ENCODE data around the gene C12orf42.
A peak's percentile ranks its signal among the peaks of the same experiment; 100 is the strongest.

C12orf42 gene

GRCh38 chr12:103517161-103517560 lies 21.4 kb upstream of the C12orf42 start:
- H3K9me3 ChIP-seq (ENCODE audit: control insufficient read depth in 1 of 2, low read length in 2 of 2) = no peaks in the 10 kb centered on the region
- no peak overlapping the region for H3K27ac ChIP-seq (ENCODE audit: low read length)

GRCh38 chr12:103515341-103515740 lies 19.6 kb upstream of the C12orf42 start:
- Histone ChIP-seq H3K9me3 (ENCODE audit: control insufficient read depth in 1 of 2, low read length in 2 of 2) (no peaks in the 10 kb centered on the region), H3K36me3 (ENCODE audit: control insufficient read depth in 1 of 2, insufficient read depth in 2 of 2, low read length in 2 of 2) (no peaks in the 10 kb centered on the region), H3K4me3 (ENCODE audit: low read depth in 1 of 2, low read length in 2 of 2) (no peak overlapping the region), H3K27me3 (ENCODE audit: low read depth, low read length) (peaks cover 4% of the 10 kb centered on the region), H3K27ac (ENCODE audit: low read length) (no peak overlapping the region), H3K4me1 (ENCODE audit: control insufficient read depth in 1 of 2, insufficient read depth in 2 of 2, low read length in 2 of 2) (no peaks in the 10 kb centered on the region)

More at GRCh38 chr12:103517161-103517560, 21.4 kb upstream of the C12orf42 start:
- Histone ChIP-seq H3K36me3 (ENCODE audit: control insufficient read depth in 1 of 2, insufficient read depth in 2 of 2, low read length in 2 of 2) (no peaks in the 10 kb centered on the region), H3K4me3 (ENCODE audit: low read depth in 1 of 2, low read length in 2 of 2) (no peak overlapping the region), H3K27me3 (ENCODE audit: low read depth, low read length) (peaks cover 4% of the 10 kb centered on the region), H3K4me1 (ENCODE audit: control insufficient read depth in 1 of 2, insufficient read depth in 2 of 2, low read length in 2 of 2) (no peaks in the 10 kb centered on the region)

- no peak overlapping the region for H3K27ac ChIP-seq (ENCODE audit: low read length)
- no peaks in the 10 kb centered on the region for H3K4me1 ChIP-seq (ENCODE audit: control insufficient read depth in 1 of 2, insufficient read depth in 2 of 2, low read length in 2 of 2)
- no peak overlapping the region for H3K4me3 ChIP-seq (ENCODE audit: low read depth in 1 of 2, low read length in 2 of 2)
- H3K9me3 ChIP-seq (ENCODE audit: control insufficient read depth in 1 of 2, low read length in 2 of 2) = no peaks in the 10 kb centered on the region
- no peaks in the 10 kb centered on the region for H3K36me3 ChIP-seq (ENCODE audit: control insufficient read depth in 1 of 2, insufficient read depth in 2 of 2, low read length in 2 of 2)
- H3K27me3 ChIP-seq (ENCODE audit: low read depth, low read length) = no peaks in the 10 kb centered on the region
Measured at GRCh38 chr12:103513875-103514274, 18.1 kb upstream of the C12orf42 start.

GRCh38 chr12:103505371-103506236 lies 9.8 kb upstream of the C12orf42 start:
- no peaks in the 10 kb centered on the region for H3K36me3 ChIP-seq (ENCODE audit: control insufficient read depth in 1 of 2, insufficient read depth in 2 of 2, low read length in 2 of 2)
- no peaks in the 10 kb centered on the region for H3K4me1 ChIP-seq (ENCODE audit: control insufficient read depth in 1 of 2, insufficient read depth in 2 of 2, low read length in 2 of 2)
- H3K27me3 ChIP-seq (ENCODE audit: low read depth, low read length) = no peaks in the 10 kb centered on the region
- H3K9me3 ChIP-seq (ENCODE audit: control insufficient read depth in 1 of 2, low read length in 2 of 2) = no peaks in the 10 kb centered on the region
- H3K4me3 ChIP-seq (ENCODE audit: low read depth in 1 of 2, low read length in 2 of 2) = no peak overlapping the region
- no peak overlapping the region for H3K27ac ChIP-seq (ENCODE audit: low read length)

GRCh38 chr12:103504606-103505005 lies 8.8 kb upstream of the C12orf42 start:
- no peaks in the 10 kb centered on the region for H3K9me3 ChIP-seq (ENCODE audit: control insufficient read depth in 1 of 2, low read length in 2 of 2)
- no peak overlapping the region for H3K27ac ChIP-seq (ENCODE audit: low read length)
- no peaks in the 10 kb centered on the region for H3K27me3 ChIP-seq (ENCODE audit: low read depth, low read length)
- no peaks in the 10 kb centered on the region for H3K36me3 ChIP-seq (ENCODE audit: control insufficient read depth in 1 of 2, insufficient read depth in 2 of 2, low read length in 2 of 2)
- H3K4me3 ChIP-seq (ENCODE audit: low read depth in 1 of 2, low read length in 2 of 2) = no peak overlapping the region
- no peaks in the 10 kb centered on the region for H3K4me1 ChIP-seq (ENCODE audit: control insufficient read depth in 1 of 2, insufficient read depth in 2 of 2, low read length in 2 of 2)

GRCh38 chr12:103503546-103504480 lies 8.0 kb upstream of the C12orf42 start:
- no peaks in the 10 kb centered on the region for H3K36me3 ChIP-seq (ENCODE audit: control insufficient read depth in 1 of 2, insufficient read depth in 2 of 2, low read length in 2 of 2)
- no peaks in the 10 kb centered on the region for H3K4me1 ChIP-seq (ENCODE audit: control insufficient read depth in 1 of 2, insufficient read depth in 2 of 2, low read length in 2 of 2)
- no peak overlapping the region for H3K27ac ChIP-seq (ENCODE audit: low read length)

GRCh38 chr12:103501447-103501846 lies 5.7 kb upstream of the C12orf42 start:
- H3K27me3 ChIP-seq (ENCODE audit: low read depth, low read length) = no peaks in the 10 kb centered on the region
- no peak overlapping the region for H3K27ac ChIP-seq (ENCODE audit: low read length)
- no peaks in the 10 kb centered on the region for H3K4me1 ChIP-seq (ENCODE audit: control insufficient read depth in 1 of 2, insufficient read depth in 2 of 2, low read length in 2 of 2)
- no peaks in the 10 kb centered on the region for H3K9me3 ChIP-seq (ENCODE audit: control insufficient read depth in 1 of 2, low read length in 2 of 2)
- H3K4me3 ChIP-seq (ENCODE audit: low read depth in 1 of 2, low read length in 2 of 2) = no peak overlapping the region
- H3K36me3 ChIP-seq (ENCODE audit: control insufficient read depth in 1 of 2, insufficient read depth in 2 of 2, low read length in 2 of 2) = no peaks in the 10 kb centered on the region

More at GRCh38 chr12:103503546-103504480, 8.0 kb upstream of the C12orf42 start:
- Histone ChIP-seq H3K4me3 (ENCODE audit: low read depth in 1 of 2, low read length in 2 of 2) (no peak overlapping the region), H3K27me3 (ENCODE audit: low read depth, low read length) (no peaks in the 10 kb centered on the region), H3K9me3 (ENCODE audit: control insufficient read depth in 1 of 2, low read length in 2 of 2) (no peaks in the 10 kb centered on the region)

GRCh38 chr12:103499571-103499970 lies 3.8 kb upstream of the C12orf42 start:
- no peaks in the 10 kb centered on the region for H3K36me3 ChIP-seq (ENCODE audit: control insufficient read depth in 1 of 2, insufficient read depth in 2 of 2, low read length in 2 of 2)
- H3K27me3 ChIP-seq (ENCODE audit: low read depth, low read length) = peaks cover 6% of the 10 kb centered on the region
- H3K4me1 ChIP-seq (ENCODE audit: control insufficient read depth in 1 of 2, insufficient read depth in 2 of 2, low read length in 2 of 2) = peaks cover 0 to 10% of the 10 kb centered on the region in 2 donors
- no peaks in the 10 kb centered on the region for H3K9me3 ChIP-seq (ENCODE audit: control insufficient read depth in 1 of 2, low read length in 2 of 2)
- no peak overlapping the region for H3K27ac ChIP-seq (ENCODE audit: low read length)
- no peak overlapping the region for H3K4me3 ChIP-seq (ENCODE audit: low read depth in 1 of 2, low read length in 2 of 2)

GRCh38 chr12:103498990-103499389 lies 3.2 kb upstream of the C12orf42 start:
- Histone ChIP-seq H3K27ac (ENCODE audit: low read length) (no peak overlapping the region), H3K36me3 (ENCODE audit: control insufficient read depth in 1 of 2, insufficient read depth in 2 of 2, low read length in 2 of 2) (no peaks in the 10 kb centered on the region), H3K4me3 (ENCODE audit: low read depth in 1 of 2, low read length in 2 of 2) (no peak overlapping the region), H3K4me1 (ENCODE audit: control insufficient read depth in 1 of 2, insufficient read depth in 2 of 2, low read length in 2 of 2) (peaks cover 0 to 10% of the 10 kb centered on the region in 2 donors), H3K9me3 (ENCODE audit: control insufficient read depth in 1 of 2, low read length in 2 of 2) (no peaks in the 10 kb centered on the region), H3K27me3 (ENCODE audit: low read depth, low read length) (peaks cover 6% of the 10 kb centered on the region)

GRCh38 chr12:103494734-103495468 lies 867 bp downstream of the C12orf42 start:
- peaks cover 6% of the 10 kb centered on the region for H3K27me3 ChIP-seq (ENCODE audit: low read depth, low read length)
- H3K4me3 ChIP-seq (ENCODE audit: low read depth in 1 of 2, low read length in 2 of 2) = peak overlapping the region in 1 of 2 donors; percentile 62
- peaks cover 0 to 10% of the 10 kb centered on the region in 2 donors for H3K4me1 ChIP-seq (ENCODE audit: control insufficient read depth in 1 of 2, insufficient read depth in 2 of 2, low read length in 2 of 2)
- H3K9me3 ChIP-seq (ENCODE audit: control insufficient read depth in 1 of 2, low read length in 2 of 2) = no peaks in the 10 kb centered on the region
- H3K27ac ChIP-seq (ENCODE audit: low read length) = no peak overlapping the region
- no peaks in the 10 kb centered on the region for H3K36me3 ChIP-seq (ENCODE audit: control insufficient read depth in 1 of 2, insufficient read depth in 2 of 2, low read length in 2 of 2)
